ENCODE data around the gene FOXK1.
"Not testable (repeated sequence)": the region's sequence is repeated elsewhere in the genome, so short reads cannot be mapped to it uniquely, and the experiment has no call there.

Gene FOXK1

DNA sequence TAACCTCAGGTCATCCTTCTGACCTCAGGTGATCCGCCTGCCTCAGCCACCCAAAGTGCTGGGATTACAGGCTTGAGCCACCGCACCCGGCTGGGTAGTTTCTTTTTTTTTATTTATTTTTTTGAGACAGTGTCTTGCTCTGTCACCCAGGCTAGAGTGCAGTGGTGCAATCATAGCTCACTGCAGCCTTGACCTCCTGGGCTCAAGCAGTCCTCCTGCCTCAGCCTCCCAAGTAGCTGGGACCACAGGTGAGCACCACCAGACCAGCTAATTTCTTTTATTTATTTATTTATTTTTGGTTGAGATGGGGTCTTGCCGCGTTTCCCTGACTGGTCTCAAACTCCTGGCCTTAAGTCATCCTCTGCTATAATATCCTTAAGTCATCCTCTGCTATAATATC, 10.5 kb downstream of the FOXK1 start:
- H3K36me3 Mint-ChIP-seq (ENCODE audit: insufficient read depth): peaks cover 14% of the 10 kb centered on the region
- DNase-seq (ENCODE audit: low spot score in 2 of 2); ATAC-seq (replicated peaks; ENCODE audit: extremely low read depth, poor library complexity, severe bottlenecking); H3K27ac Mint-ChIP-seq (ENCODE audit: low read depth); H3K4me3 Mint-ChIP-seq; H3K27me3 Mint-ChIP-seq; H3K9me3 Mint-ChIP-seq: not testable (repeated sequence)
- peaks cover 65% of the 10 kb centered on the region for H3K4me1 Mint-ChIP-seq

- Mint-ChIP-seq H3K4me3 (no peak overlapping the region), H3K4me1 (peaks cover 65% of the 10 kb centered on the region), H3K27ac (ENCODE audit: low read depth) (no peak overlapping the region), H3K9me3 (no peaks in the 10 kb centered on the region), H3K36me3 (ENCODE audit: insufficient read depth) (peaks cover 11% of the 10 kb centered on the region), H3K27me3 (no peaks in the 10 kb centered on the region)
- DNase-seq (ENCODE audit: low spot score in 2 of 2) (no peak), ATAC-seq (replicated peaks; ENCODE audit: extremely low read depth, poor library complexity, severe bottlenecking) (no peak)
Observed at GRCh38 chr7:4693152-4693551, 11.1 kb downstream of the FOXK1 start.

DNA sequence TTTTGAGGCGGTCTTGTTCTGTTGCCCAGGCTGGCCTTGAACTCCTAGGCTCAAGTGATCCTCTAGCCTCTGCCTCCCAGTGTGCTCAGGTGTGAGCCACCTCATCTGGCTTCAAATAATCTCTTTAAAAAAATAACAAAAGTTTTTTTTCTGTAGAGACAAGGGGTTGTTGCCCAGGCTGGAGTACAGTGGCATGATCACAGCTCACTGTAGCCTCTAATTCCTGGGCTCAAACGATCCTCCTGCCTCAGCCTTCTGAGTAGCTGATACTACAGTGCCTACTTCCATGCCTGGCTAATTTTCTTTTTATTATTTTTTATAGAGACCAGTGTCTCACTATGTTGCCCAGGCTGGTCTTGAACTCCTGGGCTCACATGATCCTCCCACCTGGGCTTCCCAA, 11.7 kb downstream of the FOXK1 start:
- Mint-ChIP-seq H3K36me3 (ENCODE audit: insufficient read depth) (peaks cover 8% of the 10 kb centered on the region), H3K4me3 (no peak overlapping the region), H3K4me1 (peaks cover 66% of the 10 kb centered on the region), H3K27me3 (no peaks in the 10 kb centered on the region), H3K27ac (ENCODE audit: low read depth) (no peak overlapping the region), H3K9me3 (no peaks in the 10 kb centered on the region)
- DNase-seq (ENCODE audit: low spot score in 2 of 2) (no peak), ATAC-seq (replicated peaks; ENCODE audit: extremely low read depth, poor library complexity, severe bottlenecking) (no peak)

GRCh38 chr7:4694305-4694704, 12.2 kb downstream of the FOXK1 start:
- ATAC-seq (replicated peaks; ENCODE audit: extremely low read depth, poor library complexity, severe bottlenecking) (no peak), DNase-seq (ENCODE audit: low spot score in 2 of 2) (no peak)
- no peak overlapping the region for H3K27ac Mint-ChIP-seq (ENCODE audit: low read depth)
- peaks cover 64% of the 10 kb centered on the region for H3K4me1 Mint-ChIP-seq
- H3K4me3 Mint-ChIP-seq: no peak overlapping the region
- no peaks in the 10 kb centered on the region for H3K27me3 Mint-ChIP-seq
- peaks cover 8% of the 10 kb centered on the region for H3K36me3 Mint-ChIP-seq (ENCODE audit: insufficient read depth)
- H3K9me3 Mint-ChIP-seq: no peaks in the 10 kb centered on the region

DNA sequence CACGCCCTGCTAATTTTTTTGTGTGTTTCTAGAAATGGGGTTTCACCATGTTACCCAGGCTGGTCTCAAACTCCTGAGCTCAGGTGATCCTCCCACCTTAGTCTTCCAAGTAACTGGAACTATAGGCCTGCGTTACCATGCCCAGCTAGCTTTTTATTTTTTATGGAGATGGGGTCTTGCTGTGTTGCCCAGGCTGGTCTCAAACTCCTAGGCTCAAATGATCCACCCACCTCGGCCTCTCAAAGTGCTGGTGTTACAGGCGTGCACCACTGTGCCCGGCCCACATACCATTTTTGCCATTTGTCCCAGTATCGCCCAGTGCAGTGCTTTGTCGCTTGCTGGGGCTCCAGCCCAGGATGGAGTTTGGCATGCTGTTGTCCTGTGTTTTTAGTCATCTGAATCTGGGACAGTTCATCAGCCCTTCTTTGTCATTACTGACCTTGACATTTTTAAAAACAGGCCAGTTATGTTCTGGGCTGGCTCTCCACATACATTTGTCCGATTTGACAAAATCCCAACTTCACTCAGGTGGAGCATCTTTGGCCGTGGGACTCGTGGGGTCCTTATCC, 16.7 kb downstream of the FOXK1 start:
- Mint-ChIP-seq H3K9me3 (no peaks in the 10 kb centered on the region), H3K27me3 (no peaks in the 10 kb centered on the region), H3K4me1 (peaks cover 41% of the 10 kb centered on the region), H3K4me3 (no peak overlapping the region), H3K36me3 (ENCODE audit: insufficient read depth) (peaks cover 2% of the 10 kb centered on the region), H3K27ac (ENCODE audit: low read depth) (no peak overlapping the region)
- DNase-seq (ENCODE audit: low spot score in 2 of 2) (no peak), ATAC-seq (replicated peaks; ENCODE audit: extremely low read depth, poor library complexity, severe bottlenecking) (no peak)

DNA sequence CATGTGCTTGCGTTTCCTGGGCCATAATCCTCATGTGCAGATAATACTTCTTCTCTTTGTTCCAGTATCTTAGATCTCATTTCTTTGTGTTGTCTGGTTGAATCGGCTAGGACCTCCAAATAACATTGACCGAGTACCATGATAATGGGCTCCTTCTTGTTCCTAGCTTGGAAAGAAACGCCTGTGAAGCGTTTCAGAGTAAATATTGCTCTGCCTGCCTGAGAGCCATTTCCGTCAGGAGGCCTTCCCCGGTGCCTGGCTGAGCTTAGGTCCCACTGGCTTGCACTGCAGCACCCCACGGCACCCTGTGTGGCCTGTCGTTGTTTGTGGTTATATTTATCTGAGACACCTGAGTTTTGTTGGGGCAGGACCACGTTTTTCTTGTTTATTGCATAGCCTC, 17.7 kb downstream of the FOXK1 start:
- ATAC-seq (replicated peaks; ENCODE audit: extremely low read depth, poor library complexity, severe bottlenecking) (no peak), DNase-seq (ENCODE audit: low spot score in 2 of 2) (no peak)
- peaks cover 36% of the 10 kb centered on the region for H3K4me1 Mint-ChIP-seq
- no peaks in the 10 kb centered on the region for H3K9me3 Mint-ChIP-seq
- H3K4me3 Mint-ChIP-seq: no peak overlapping the region
- no peaks in the 10 kb centered on the region for H3K27me3 Mint-ChIP-seq
- H3K27ac Mint-ChIP-seq (ENCODE audit: low read depth): no peak overlapping the region
- peaks cover 3% of the 10 kb centered on the region for H3K36me3 Mint-ChIP-seq (ENCODE audit: insufficient read depth)

GRCh38 chr7:4700577-4701235, 18.6 kb downstream of the FOXK1 start:
- Mint-ChIP-seq H3K36me3 (ENCODE audit: insufficient read depth) (peaks cover 5% of the 10 kb centered on the region), H3K4me3 (no peak overlapping the region), H3K4me1 (peaks cover 36% of the 10 kb centered on the region), H3K27ac (ENCODE audit: low read depth) (no peak overlapping the region), H3K27me3 (no peaks in the 10 kb centered on the region), H3K9me3 (no peaks in the 10 kb centered on the region)
- ATAC-seq (replicated peaks; ENCODE audit: extremely low read depth, poor library complexity, severe bottlenecking): no peak
- DNase-seq (ENCODE audit: low spot score in 2 of 2): no peak

DNA sequence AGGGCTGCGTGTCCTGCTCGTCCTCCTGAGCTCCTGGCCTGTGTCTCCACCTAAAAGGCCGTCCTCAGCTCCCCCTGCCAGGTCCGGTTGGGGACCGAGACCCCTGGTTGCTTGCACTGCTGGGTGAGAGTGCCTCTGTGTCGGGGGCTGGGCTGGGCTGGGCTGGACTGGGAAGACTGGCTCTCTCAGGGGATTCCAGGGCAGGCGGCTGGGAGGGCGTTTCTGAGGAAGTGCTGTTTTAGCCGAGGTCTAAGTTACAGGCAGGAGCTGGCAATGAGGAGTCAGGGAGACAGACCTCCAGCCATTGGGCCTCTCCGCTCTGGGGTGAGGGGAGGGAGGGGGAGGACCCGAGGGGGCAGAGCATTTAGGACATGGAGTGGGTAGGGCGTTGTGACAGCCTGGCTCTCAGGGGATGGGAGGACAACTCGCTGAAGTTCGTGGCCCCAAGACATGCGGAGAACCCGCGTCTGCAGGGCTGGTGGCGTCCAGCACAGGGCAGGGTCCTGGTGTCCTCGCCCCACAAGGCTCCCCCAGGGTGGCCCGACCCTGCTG, 20.9 kb downstream of the FOXK1 start:
- H3K36me3 Mint-ChIP-seq (ENCODE audit: insufficient read depth): peaks cover 5% of the 10 kb centered on the region
- no peak for DNase-seq (ENCODE audit: low spot score in 2 of 2)
- peak overlapping the region; percentile 57 for H3K27ac Mint-ChIP-seq (ENCODE audit: low read depth)
- H3K9me3 Mint-ChIP-seq: no peaks in the 10 kb centered on the region
- no peaks in the 10 kb centered on the region for H3K27me3 Mint-ChIP-seq
- no peak overlapping the region for H3K4me3 Mint-ChIP-seq
- peaks cover 34% of the 10 kb centered on the region for H3K4me1 Mint-ChIP-seq
- ATAC-seq (replicated peaks; ENCODE audit: extremely low read depth, poor library complexity, severe bottlenecking): no peak

GRCh38 chr7:4703532-4703931, 21.4 kb downstream of the FOXK1 start:
- Mint-ChIP-seq H3K27me3 (no peaks in the 10 kb centered on the region), H3K27ac (ENCODE audit: low read depth) (peak overlapping the region; percentile 57), H3K4me3 (no peak overlapping the region), H3K4me1 (peaks cover 29% of the 10 kb centered on the region), H3K9me3 (no peaks in the 10 kb centered on the region), H3K36me3 (ENCODE audit: insufficient read depth) (peaks cover 7% of the 10 kb centered on the region)
- DNase-seq (ENCODE audit: low spot score in 2 of 2) (no peak), ATAC-seq (replicated peaks; ENCODE audit: extremely low read depth, poor library complexity, severe bottlenecking) (no peak)

- DNase-seq (ENCODE audit: low spot score in 2 of 2) (no peak), ATAC-seq (replicated peaks; ENCODE audit: extremely low read depth, poor library complexity, severe bottlenecking) (no peak)
- Mint-ChIP-seq H3K27ac (ENCODE audit: low read depth) (no peak overlapping the region), H3K27me3 (no peaks in the 10 kb centered on the region), H3K4me3 (no peak overlapping the region), H3K36me3 (ENCODE audit: insufficient read depth) (peaks cover 5% of the 10 kb centered on the region), H3K9me3 (no peaks in the 10 kb centered on the region), H3K4me1 (peaks cover 36% of the 10 kb centered on the region)
Observed at GRCh38 chr7:4706384-4707216, 24.5 kb downstream of the FOXK1 start.

- peaks cover 5% of the 10 kb centered on the region for H3K36me3 Mint-ChIP-seq (ENCODE audit: insufficient read depth)
- no peaks in the 10 kb centered on the region for H3K27me3 Mint-ChIP-seq
- no peak overlapping the region for H3K27ac Mint-ChIP-seq (ENCODE audit: low read depth)
- H3K9me3 Mint-ChIP-seq: no peaks in the 10 kb centered on the region
- DNase-seq (ENCODE audit: low spot score in 2 of 2) (no peak), ATAC-seq (replicated peaks; ENCODE audit: extremely low read depth, poor library complexity, severe bottlenecking) (no peak)
- no peak overlapping the region for H3K4me3 Mint-ChIP-seq
- peaks cover 43% of the 10 kb centered on the region for H3K4me1 Mint-ChIP-seq
Observed at GRCh38 chr7:4707217-4707741, 25.2 kb downstream of the FOXK1 start.

DNA sequence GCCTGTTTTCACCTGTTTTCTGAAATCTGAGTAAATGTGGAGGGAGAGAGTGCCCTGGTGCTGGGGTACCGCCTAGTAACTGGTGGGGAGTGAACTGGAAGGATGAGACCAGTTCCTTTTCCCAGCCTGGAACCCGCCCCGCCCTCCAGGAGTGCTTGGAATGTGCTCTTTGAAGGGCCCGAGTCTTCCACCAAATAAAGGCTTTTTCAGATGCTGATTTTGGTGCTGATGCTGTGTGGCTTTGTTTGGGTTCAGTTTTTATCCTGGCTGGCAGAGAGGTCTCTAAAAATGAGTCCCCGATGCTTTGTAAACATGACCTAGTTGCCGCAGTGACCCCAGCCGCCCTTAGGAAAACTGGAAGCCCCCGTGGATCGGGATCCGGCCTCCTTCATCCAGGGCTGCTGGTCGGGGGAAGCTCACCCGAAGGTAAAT, 25.9 kb downstream of the FOXK1 start:
- no peak overlapping the region for H3K4me3 Mint-ChIP-seq
- DNase-seq (ENCODE audit: low spot score in 2 of 2) (no peak), ATAC-seq (replicated peaks; ENCODE audit: extremely low read depth, poor library complexity, severe bottlenecking) (no peak)
- no peaks in the 10 kb centered on the region for H3K9me3 Mint-ChIP-seq
- peaks cover 43% of the 10 kb centered on the region for H3K4me1 Mint-ChIP-seq
- H3K27ac Mint-ChIP-seq (ENCODE audit: low read depth): no peak overlapping the region
- no peaks in the 10 kb centered on the region for H3K27me3 Mint-ChIP-seq
- peaks cover 5% of the 10 kb centered on the region for H3K36me3 Mint-ChIP-seq (ENCODE audit: insufficient read depth)
